GM12801 (cell line): ENCODE data around the gene GSDMA.

Source experiments
- CTCF ChIP-seq: IDR thresholded peaks from one replicate; pipeline ENCODE4 v1.5.1; 2011; ENCODE audit warnings: control low read depth; ENCODE audit not compliant: insufficient read length; ENCODE audit errors: extremely low read depth

Gene GSDMA

GRCh38 chr17:40019140-40019991, 56.6 kb downstream of the GSDMA start:
- TF ChIP-seq CTCF = no peak

- TF ChIP-seq CTCF = no peak
These were observed 57.3 kb downstream of the GSDMA start for GRCh38 chr17:40020146-40020545.

- TF ChIP-seq CTCF = no peak
These were observed 58.7 kb downstream of the GSDMA start for GRCh38 chr17:40021451-40021971.

- no peak for TF ChIP-seq CTCF
These were observed 59.7 kb downstream of the GSDMA start for GRCh38 chr17:40022497-40022896.

GRCh38 chr17:40022961-40023541, 60.2 kb downstream of the GSDMA start:
- no peak for TF ChIP-seq CTCF

GRCh38 chr17:40023590-40024292, 60.9 kb downstream of the GSDMA start:
- no peak for TF ChIP-seq CTCF

GRCh38 chr17:40024901-40025300, 62.1 kb downstream of the GSDMA start:
- TF ChIP-seq CTCF = no peak
